ENCODE results near the gene MLH3. TPM values are rescaled to one million over a fixed set of nuclear protein-coding genes. Genes with fewer than 3 reads are reported as not detected.

The MLH3 gene
- polyA plus RNA-seq, 1 of the 3 experiments (the other 2 are of a cell fraction) = 3.8 TPM

DNA sequence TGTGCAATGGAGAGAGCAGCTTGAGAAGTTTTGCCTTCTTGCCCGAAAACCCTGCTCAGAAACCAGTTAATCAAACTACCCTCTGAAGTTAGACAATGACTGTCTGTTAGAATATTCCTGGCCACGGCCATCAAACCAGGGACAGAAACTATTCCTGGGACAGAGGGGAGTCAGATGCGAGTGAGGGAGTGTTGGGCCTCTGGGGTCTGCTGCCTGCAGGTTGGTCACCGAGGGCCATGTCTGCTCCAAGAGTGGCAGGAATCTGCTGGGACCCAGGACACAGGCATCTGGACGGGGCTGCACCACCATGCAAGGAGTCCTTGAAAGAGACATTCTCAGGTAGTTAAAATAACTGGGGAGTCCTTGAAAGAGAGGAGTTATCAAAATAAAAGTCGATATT, 65.5 kb downstream of the MLH3 start:
- ChIA-PET POLR2A (no interaction called here), CTCF (interaction anchor here (1.2 to 2.4 kb wide), 4 partner anchors 12 to 125 kb away, joined by 4 to 10 read pairs (median 5); partner anchors contain the start of gene PGF)
- no peaks in the 10 kb centered on the region for H3K9me3 ChIP-seq
- no peaks in the 10 kb centered on the region for H3F3A ChIP-seq (replicated peaks; ENCODE audit: insufficient read depth)
- no peaks in the 10 kb centered on the region for H4K20me1 ChIP-seq (ENCODE audit: insufficient read depth)
- H3K27ac ChIP-seq (ENCODE audit: low read depth in 2 of 2, low read length in 1 of 2) = no peak overlapping the region
- no peak overlapping the region for H2AFZ ChIP-seq (ENCODE audit: low read depth)
- TF ChIP-seq FOXM1 (IDR thresholded peaks at IDR 0.05; ENCODE audit: low read depth) (no peak), USF1 (IDR thresholded peaks at IDR 0.05; ENCODE audit: borderline replicate concordance, low read depth) (no peak), JUND (IDR thresholded peaks at IDR 0.05) (no peak), RFX5 (IDR thresholded peaks at IDR 0.05; ENCODE audit: low read length) (no peak), TAF1 (IDR thresholded peaks at IDR 0.05; ENCODE audit: borderline replicate concordance, low read depth, low read length) (no peak), POLR2AphosphoS5 (IDR thresholded peaks at IDR 0.05; ENCODE audit: low read depth, low read length) (no peak), RCOR1 (IDR thresholded peaks at IDR 0.05; ENCODE audit: low read length) (no peak), GABPA (IDR thresholded peaks at IDR 0.05; ENCODE audit: low read depth) (no peak), FOSL2 (IDR thresholded peaks at IDR 0.05; ENCODE audit: borderline replicate concordance, low read depth) (no peak), NRF1 (IDR thresholded peaks at IDR 0.05; ENCODE audit: low read depth, low read length) (no peak), EZH2phosphoT487 (IDR thresholded peaks at IDR 0.05; ENCODE audit: borderline replicate concordance, low read depth) (no peak), MXI1 (IDR thresholded peaks at IDR 0.05; ENCODE audit: low read depth, low read length) (no peak), ELF1 (IDR thresholded peaks at IDR 0.05) (no peak), ZBTB33 (IDR thresholded peaks at IDR 0.05; ENCODE audit: borderline replicate concordance, low read depth) (no peak), RXRA (IDR thresholded peaks at IDR 0.05; ENCODE audit: borderline replicate concordance, low read depth) (no peak), MEF2A (IDR thresholded peaks at IDR 0.05; ENCODE audit: borderline replicate concordance, low read depth) (no peak), SIN3A (IDR thresholded peaks at IDR 0.05; ENCODE audit: borderline replicate concordance, low read depth, low read length) (no peak)
- TF ChIP-seq, protein P1, sequence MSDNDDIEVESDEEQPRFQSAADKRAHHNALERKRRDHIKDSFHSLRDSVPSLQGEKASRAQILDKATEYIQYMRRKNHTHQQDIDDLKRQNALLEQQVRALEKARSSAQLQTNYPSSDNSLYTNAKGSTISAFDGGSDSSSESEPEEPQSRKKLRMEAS (IDR thresholded peaks at IDR 0.05; ENCODE audit: low read depth) = no peak
- TF ChIP-seq, protein P2, sequence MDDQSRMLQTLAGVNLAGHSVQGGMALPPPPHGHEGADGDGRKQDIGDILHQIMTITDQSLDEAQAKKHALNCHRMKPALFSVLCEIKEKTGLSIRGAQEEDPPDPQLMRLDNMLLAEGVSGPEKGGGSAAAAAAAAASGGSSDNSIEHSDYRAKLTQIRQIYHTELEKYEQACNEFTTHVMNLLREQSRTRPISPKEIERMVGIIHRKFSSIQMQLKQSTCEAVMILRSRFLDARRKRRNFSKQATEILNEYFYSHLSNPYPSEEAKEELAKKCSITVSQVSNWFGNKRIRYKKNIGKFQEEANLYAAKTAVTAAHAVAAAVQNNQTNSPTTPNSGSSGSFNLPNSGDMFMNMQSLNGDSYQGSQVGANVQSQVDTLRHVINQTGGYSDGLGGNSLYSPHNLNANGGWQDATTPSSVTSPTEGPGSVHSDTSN (IDR thresholded peaks at IDR 0.05) = no peak
- H3K4me3 ChIP-seq (ENCODE audit: low read depth in 2 of 2, low read length in 1 of 2) = no peak overlapping the region
- peaks cover 15% of the 10 kb centered on the region in 2 experiments; a peak in 3 of 4 replicates for H3K4me1 ChIP-seq (ENCODE audit: control insufficient read depth in 1 of 2, insufficient read depth in 2 of 2, low read depth in 1 of 2, low read length in 1 of 2)
- H3K27me3 ChIP-seq (ENCODE audit: insufficient read depth) = no peaks in the 10 kb centered on the region
- H3K79me2 ChIP-seq (ENCODE audit: insufficient read depth) = no peaks in the 10 kb centered on the region
- no peak overlapping the region for H3K9ac ChIP-seq
- DNase-seq = no peak
- no peaks in the 10 kb centered on the region for H3K9me2 ChIP-seq
- H3K4me2 ChIP-seq = no peak overlapping the region
- 79% methylated on average over 6 of the region's 6 CpGs for WGBS (ENCODE audit: low lambda C conversion rate)
- no peaks in the 10 kb centered on the region for H3K36me3 ChIP-seq (replicated peaks in 1 of 2; ENCODE audit: control insufficient read depth in 1 of 2, insufficient read depth in 2 of 2, low read length in 1 of 2)

Measured in SK-N-SH (cell line).